D721Med (cell line): ENCODE measurements around the gene LILRB2.

ENCODE experiments used
- DNase-seq: peaks from one replicate; pipeline ENCODE4 v3.0.0; 2011; ENCODE audit warnings: low spot score; ENCODE audit not compliant: insufficient read length
- FAIRE-seq: peaks from 2 replicates; lab custom pipeline; 2011; peaks lifted over from hg19 to GRCh38; lab: Jason Lieb, UNC
- CTCF ChIP-seq: IDR thresholded peaks from 2 replicates; pipeline ENCODE4 v1.5.1; 2012; ENCODE audit warnings: mild to moderate bottlenecking, control low read depth; ENCODE audit not compliant: insufficient read depth; ENCODE audit errors: missing control alignments

LILRB2 gene

GRCh38 chr19:54312436-54313377, 31.8 kb upstream of the LILRB2 start, which contains the start of gene LILRA5:
LILRA5 (minus strand) TSS chr19:54313166; CDS start chr19:54313019, 147 bp downstream.
- FAIRE-seq (no peak), DNase-seq (no peak)
- no peak for TF ChIP-seq CTCF

GRCh38 chr19:54312011-54312410, 31.1 kb upstream of the LILRB2 start:
- DNase-seq, result no peak
- FAIRE-seq, result no peak
- TF ChIP-seq CTCF, result no peak

GRCh38 chr19:54311486-54311885, 30.6 kb upstream of the LILRB2 start:
- FAIRE-seq (no peak), DNase-seq (no peak)
- TF ChIP-seq CTCF, result no peak

GRCh38 chr19:54310543-54310942, 29.6 kb upstream of the LILRB2 start:
- TF ChIP-seq CTCF, result no peak
- FAIRE-seq, result no peak
- no peak for DNase-seq

- FAIRE-seq (no peak), DNase-seq (no peak)
- no peak for TF ChIP-seq CTCF
Measured at GRCh38 chr19:54309811-54310210, 28.9 kb upstream of the LILRB2 start.

GRCh38 chr19:54307389-54308020, 26.6 kb upstream of the LILRB2 start:
- DNase-seq (no peak), FAIRE-seq (no peak)
- TF ChIP-seq CTCF, result no peak
